Stimulated activated CD4-positive, alpha-beta T cell treated with anti-CD3 and anti-CD28 coated beads, TNF-alpha, amount 100 ng/mL, for 4 hours (primary cell): Measurements from ENCODE around the gene HEYL.

Experiments used
- DNase-seq, 3 experiments: peaks; one replicate each; pipeline ENCODE4 v3.0.0-alpha.2; 2020; ENCODE audit warnings: low read depth in 3 of 3

The HEYL gene

DNA sequence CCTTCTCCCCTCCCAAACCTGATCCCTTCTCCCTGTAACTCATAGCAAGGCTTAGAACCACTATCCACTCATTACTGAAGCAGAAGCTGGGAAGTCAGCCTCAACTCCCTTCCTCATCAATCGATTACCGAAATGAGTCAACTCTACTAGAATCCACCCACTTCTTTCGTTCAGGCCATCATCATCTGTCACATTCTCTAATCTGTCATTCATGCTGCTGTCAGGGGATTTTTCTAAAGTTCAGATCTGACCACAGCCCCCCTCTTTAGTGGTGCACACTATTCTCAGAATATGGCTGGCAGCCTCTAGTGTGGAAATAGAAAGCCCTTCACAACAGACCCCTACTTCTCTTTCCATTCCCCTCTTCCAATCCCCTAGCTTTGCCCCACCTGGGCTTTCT lies 27.3 kb upstream of the HEYL start:
- no peak for DNase-seq

DNA sequence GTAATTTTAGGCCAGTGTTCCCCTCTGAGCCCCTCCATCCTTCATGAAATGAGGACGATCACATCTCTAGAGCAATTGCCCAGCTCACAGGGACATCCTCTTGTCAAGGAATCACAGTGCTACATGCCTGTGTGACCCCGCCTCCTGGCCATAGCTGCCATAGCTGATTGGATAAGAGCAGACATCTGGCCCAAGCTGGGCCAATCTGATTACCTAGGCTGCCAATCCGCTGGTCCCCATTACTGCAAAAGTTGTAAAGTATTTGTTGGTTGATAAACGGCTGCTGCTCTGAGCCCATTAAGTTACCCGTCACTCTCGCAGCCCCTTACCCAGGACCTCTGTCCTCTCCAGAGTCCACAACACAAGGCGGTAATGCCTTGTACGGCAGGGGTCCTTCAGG lies 24.1 kb upstream of the HEYL start:
- no peak for DNase-seq

GRCh38 chr1:39662861-39663260 lies 23.4 kb upstream of the HEYL start:
- DNase-seq, result no peak

- no peak for DNase-seq
Observed at GRCh38 chr1:39659538-39659937, 20.1 kb upstream of the HEYL start.

GRCh38 chr1:39659110-39659509 lies 19.7 kb upstream of the HEYL start:
- DNase-seq, result no peak

DNA sequence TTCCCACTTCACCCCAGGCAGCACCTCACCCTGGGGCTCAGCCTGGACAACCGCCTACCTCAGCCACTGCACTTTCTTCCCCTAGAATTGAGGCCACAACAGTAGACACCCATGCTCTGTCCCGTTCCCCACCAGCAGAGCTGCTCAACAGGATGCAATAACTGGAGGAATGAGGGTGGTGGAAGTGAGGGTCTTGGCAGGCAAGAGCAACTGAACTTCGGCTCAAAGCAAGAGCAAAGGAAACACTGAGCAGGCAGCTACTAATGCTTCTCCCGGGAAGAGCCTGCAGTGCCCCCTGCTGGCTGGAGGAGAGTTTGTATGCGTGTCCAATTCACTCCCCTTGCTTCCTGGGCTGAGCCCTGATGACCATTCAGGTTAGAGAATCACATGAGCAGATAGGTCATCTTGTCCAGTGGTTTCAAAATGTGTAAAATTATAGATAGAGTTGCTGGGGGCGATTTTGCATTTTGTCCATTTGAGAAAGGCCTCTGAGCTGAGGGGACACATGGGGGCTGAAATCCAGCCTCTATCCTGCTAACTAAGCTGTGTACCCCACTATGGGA lies 18.6 kb upstream of the HEYL start:
- DNase-seq, result peak in 1 of 3 experiments; percentile 29

- DNase-seq, result no peak
Observed at GRCh38 chr1:39657402-39657801, 18.0 kb upstream of the HEYL start.

DNA sequence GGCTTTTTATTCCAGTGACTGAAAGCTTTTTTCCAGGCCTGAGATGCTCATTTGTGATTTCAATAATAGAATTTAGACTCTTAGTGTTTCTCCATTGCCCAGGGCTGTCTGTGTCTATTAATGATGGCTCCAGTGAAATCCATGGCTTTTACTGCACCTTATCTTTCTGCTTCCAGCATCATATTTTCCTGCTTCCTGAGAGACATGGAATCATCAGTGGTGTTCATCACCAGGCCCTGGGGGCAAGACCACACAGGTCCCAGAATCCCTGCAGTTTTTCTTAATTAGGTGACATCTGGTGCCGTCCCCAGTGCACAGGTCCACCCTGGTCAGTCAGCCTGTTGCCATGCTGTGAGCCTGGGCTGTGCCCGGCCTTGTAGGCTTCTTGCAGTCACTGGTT lies 16.9 kb upstream of the HEYL start:
- no peak for DNase-seq

DNA sequence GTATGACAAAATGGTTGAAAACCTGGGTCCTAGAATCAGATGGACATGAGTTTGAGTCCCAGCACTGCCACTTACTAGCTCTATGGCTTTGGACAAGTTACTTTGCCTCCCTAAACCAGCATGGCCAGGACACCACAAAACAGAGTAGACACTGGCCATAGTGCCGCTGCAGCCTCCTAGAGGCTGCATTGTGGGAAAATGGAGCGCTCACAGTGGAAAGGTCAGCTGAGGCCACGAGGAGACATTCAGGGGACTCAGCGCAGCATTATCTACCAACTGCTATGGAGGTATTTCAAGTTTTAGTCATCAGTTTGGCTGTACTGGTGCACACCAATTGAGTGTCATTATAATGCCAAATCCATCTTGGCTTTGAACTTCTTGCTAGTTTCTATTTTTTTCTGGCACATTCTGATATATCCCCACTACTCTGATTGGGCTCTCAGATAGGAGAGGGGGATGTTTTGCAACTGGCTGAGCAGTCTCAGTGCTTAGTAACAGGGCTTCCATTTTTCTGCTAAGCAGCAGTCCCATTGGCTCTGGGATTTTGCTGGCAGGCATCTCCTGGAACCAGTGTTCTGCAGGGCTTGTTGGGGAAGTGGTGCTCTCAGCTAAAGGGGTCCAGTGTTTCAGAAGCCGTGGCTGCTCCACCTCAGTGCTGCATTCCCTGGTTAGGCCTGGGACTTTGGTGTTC lies 16.3 kb upstream of the HEYL start:
- no peak for DNase-seq

- DNase-seq, result no peak
Observed at GRCh38 chr1:39654291-39654690, 14.8 kb upstream of the HEYL start.

DNA sequence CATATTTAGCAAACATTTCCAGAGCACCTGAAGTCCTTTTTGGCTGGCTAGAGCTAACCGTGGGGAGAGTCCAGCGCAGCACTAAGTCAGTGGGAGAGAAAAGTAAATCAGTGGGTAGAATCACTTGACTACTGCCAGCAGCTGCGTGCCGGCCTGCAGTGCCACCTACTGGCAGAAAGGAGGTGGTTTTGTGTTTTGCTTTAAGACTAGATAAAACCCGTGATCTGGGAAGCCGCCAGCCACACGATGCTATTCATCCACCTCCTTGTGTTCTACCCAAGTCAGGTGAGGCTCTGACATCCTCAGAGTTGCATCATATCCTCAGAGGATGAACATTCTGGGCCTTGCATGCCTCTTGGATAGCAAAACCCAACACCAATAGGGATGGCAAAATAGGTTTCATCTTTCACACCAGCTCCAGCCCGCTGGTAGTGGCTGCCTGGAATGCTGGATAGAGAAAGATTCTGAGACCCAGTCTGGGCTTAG lies 14.1 kb upstream of the HEYL start:
- peak; percentile 44 to 50 (median 49) for DNase-seq

DNA sequence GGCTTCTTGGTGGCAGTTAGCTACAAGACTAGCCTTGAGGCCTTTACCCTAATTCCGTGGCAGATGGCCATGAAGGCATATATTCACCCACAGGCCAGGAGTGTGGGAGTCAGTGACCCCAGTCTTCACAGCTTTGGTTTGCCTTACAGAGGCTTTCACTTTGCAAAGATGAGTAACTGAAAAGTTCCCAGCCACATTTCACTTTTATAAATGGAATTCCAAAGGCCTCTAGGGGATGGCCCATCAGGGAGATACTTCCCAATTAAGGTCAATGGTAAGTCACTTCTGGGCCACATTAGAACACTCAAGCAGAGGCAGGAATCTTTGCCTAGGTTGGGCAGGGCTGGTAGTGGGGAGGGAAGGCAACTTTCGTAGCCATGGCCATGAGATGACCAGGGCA lies 13.1 kb upstream of the HEYL start:
- no peak for DNase-seq

- no peak for DNase-seq
Observed at GRCh38 chr1:39652105-39652504, 12.7 kb upstream of the HEYL start.

DNA sequence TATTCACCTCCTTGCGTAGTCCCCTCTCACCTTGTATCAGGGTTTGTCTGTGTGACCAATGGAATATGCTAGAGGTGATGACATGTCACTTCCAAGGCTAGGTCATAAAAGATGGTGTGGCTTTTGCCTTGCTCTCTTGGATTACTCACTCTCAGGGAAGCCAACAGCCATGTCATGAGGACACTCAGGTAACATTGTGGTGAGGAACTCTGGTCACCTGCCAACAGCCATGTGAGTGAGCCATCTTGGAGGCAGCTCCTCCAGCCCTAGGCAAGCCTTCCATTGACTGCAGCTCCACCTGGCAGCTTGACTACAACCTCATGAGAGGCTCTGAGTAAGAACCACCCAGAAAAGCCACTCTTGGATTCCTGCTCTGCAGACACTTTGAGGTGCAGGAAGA lies 11.0 kb upstream of the HEYL start:
- DNase-seq, result no peak

- DNase-seq, result no peak
Observed at GRCh38 chr1:39649636-39650185, 10.3 kb upstream of the HEYL start.

DNA sequence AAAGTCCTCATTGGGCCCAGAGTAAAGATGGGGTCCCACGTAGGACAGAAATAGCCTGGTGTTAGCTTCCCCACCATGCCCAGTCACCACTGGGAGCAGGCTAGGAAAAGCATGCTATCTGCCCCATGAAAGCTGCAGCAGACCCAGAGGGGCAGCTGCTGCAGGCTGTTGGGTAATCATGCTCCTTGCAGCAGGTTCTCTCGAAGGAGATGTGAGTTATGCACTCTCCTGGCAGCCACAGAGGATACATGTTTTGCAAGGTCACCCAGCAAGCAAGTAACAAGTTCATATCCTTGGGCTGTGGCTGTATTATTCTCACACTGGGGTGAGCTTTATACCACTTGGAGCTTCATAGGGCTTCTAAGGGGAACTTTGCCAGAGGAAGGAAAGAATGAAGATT lies 9.1 kb upstream of the HEYL start:
- DNase-seq, result no peak

- no peak for DNase-seq
Observed at GRCh38 chr1:39647247-39647646, 7.8 kb upstream of the HEYL start.

DNA sequence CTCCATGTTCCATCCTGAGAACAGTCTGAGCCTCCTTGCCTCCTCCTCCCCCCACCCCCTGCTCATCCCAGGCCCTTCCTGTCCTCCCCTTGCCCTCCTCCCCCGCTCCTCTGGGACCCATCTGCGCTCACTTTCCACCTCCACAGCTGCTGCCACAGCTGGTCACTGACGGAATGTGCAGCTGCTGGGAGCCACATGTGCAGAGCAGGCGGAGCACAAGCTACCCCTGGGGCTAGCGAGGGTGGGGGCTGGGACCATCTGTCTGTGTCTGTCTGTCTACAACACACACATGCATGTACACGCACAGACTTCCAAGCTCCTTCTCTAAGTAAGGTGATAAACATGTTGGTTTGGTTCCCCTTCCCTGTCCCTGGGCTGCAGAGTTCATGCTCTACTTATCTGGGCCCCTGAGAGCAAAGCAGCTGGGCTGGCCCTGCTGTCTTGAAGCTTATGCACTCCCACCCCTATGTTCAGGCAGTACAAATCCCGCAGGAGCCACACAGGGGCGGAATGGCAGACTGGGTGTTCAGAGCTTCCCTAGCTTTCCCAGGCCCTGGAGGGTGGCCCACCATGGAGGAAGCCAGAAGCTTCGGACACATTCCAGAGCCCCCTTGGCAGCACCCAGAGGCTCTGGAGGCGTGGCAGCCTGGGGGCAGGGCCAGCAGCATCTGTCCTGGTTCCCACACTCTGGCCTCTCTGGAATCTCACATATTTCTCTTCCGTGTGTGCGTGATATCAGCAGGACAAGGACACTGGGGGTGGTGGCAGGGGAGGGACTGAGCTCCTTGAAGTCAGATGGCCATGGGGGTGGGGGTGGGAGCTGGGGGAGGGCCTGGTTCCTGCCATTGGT lies 7.0 kb upstream of the HEYL start:
- DNase-seq, result no peak

- DNase-seq, result no peak
Observed at GRCh38 chr1:39645411-39646043, 6.1 kb upstream of the HEYL start.

DNA sequence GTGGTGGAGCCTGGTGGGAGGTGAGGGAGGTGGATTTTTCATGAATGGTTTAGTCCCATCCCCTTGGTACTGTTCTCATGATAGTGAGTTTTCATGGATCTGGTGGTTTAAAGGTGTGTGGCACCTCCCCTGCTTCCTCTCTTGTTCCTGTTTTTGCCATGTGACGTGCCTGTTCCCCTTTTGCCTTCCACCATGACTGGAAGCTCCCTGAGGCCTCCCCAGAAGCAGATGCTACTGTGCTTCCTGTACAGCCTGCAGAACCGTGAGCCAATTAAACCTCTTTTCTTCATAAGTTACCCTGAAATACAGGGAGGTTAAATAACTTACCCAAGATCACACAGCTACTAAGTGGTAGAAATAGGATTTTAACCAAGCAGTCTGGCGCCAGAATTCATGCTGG lies 4.3 kb upstream of the HEYL start:
- no peak for DNase-seq

DNA sequence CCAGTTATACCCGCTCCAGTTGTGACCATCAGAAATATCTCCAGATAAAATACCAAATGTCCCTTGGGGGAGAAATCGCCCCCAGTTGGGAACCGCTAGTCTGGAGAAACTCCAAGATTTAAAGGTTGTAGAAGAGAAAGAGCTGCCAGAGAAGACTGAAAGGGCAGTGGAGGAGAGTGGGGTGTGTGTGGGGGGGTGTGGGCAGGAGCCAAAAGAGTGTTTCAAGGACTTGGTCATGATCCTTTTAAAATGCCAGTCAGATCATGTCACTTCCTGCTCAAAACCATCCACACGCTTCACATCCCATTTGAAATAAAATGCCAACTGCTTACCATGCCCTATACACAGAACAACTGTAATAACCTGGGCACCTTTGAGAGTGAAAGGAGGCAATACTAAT lies 3.4 kb upstream of the HEYL start:
- DNase-seq, result no peak

DNA sequence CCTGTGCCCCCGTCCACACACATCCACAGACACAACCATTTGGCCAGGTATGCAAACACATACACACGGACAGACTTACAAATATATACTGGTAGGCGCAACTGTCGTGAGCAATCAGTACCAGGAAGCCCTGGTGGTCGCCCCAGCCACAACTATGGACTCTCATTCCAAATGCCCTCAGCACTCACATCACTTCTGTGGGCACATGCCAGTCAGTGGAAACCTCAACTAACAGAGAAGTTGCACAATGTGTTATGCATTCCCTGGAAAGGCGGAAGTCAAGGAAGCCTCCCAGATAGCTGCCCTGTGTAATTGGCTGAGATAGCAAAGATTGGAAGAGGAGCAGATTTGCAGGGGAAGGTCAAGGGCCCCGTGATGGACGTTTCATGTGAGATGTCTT lies 1.4 kb upstream of the HEYL start:
- DNase-seq, result no peak
